Activated T-helper 1 cell treated with Interleukin-2 at 50 U/mL for 16 hours (primary cell): ENCODE data around the gene ANK2.
A peak's percentile ranks its signal among the peaks of the same experiment; 100 is the strongest.

Experiments
- DNase-seq: peaks from one replicate; pipeline ENCODE4 v3.0.0-alpha.2; 2020; ENCODE audit warnings: low read depth

The ANK2 gene

GRCh38 chr4:113347245-113347644 is 297.8 kb downstream of the ANK2 start:
- DNase-seq: no peak

DNA sequence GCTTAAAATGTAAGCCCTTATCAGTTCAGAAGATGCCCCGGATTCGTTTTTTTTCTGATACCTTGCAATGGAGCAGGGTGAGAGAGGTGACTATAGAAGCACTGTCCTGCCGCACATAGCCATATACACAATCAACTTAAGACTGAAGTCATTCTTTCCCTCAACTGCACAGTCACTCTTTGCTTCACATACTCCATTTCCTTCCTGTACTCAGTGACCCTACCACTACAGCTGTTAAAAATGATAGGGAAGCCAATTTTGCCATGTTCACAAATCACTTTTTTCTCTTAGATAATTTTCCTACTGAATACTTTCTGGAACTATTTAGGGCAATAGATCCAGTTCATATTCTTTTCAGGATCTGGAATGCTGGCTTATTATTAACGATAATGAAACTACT is 300.0 kb downstream of the ANK2 start:
- DNase-seq: no peak

- no peak for DNase-seq
Observed at GRCh38 chr4:113350576-113350975, 301.1 kb downstream of the ANK2 start.

DNA sequence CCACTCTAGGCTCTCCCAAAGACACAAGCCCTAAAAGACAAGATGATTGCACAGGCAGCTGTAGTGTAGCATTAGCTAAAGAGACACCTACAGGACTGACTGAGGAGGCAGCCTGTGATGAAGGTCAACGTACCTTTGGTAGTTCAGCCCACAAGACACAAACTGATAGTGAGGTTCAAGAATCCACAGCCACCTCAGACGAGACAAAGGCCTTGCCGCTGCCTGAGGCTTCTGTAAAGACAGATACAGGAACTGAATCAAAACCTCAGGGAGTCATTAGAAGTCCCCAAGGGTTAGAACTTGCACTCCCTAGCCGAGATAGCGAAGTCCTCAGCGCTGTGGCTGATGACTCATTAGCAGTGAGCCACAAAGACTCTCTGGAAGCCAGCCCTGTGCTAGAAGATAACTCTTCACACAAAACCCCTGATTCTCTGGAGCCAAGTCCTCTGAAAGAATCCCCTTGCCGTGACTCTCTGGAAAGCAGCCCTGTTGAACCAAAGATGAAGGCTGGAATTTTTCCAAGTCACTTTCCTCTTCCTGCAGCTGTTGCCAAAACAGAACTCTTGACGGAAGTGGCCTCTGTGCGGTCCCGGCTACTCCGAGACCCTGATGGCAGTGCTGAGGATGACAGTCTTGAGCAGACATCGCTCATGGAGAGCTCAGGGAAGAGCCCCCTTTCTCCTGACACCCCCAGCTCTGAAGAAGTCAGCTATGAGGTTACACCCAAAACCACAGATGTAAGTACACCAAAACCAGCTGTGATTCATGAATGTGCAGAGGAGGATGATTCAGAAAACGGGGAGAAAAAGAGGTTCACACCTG is 306.3 kb downstream of the ANK2 start:
- peak; percentile 40 for DNase-seq

DNA sequence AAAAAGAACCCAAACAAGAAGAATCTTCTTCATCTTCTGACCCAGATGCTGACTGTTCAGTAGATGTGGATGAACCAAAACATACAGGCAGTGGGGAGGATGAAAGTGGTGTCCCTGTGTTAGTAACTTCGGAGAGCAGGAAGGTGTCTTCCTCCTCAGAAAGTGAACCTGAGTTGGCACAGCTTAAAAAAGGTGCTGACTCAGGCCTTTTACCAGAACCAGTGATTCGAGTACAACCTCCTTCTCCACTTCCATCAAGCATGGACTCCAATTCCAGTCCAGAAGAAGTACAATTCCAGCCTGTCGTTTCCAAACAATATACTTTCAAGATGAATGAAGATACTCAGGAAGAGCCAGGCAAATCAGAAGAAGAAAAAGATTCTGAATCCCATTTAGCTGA is 307.0 kb downstream of the ANK2 start:
- no peak for DNase-seq

DNA sequence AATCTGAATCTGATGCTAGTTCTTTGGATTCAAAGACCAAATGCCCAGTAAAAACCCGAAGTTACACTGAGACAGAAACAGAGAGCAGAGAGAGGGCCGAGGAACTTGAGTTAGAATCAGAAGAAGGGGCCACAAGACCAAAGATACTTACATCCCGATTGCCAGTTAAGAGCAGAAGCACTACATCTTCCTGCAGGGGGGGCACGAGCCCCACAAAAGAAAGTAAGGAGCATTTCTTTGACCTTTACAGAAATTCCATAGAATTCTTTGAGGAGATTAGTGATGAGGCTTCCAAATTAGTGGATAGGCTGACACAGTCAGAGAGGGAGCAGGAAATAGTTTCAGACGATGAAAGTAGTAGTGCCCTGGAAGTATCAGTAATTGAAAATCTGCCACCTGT is 309.3 kb downstream of the ANK2 start:
- no peak for DNase-seq

GRCh38 chr4:113365377-113365776 is 315.9 kb downstream of the ANK2 start:
- no peak for DNase-seq

DNA sequence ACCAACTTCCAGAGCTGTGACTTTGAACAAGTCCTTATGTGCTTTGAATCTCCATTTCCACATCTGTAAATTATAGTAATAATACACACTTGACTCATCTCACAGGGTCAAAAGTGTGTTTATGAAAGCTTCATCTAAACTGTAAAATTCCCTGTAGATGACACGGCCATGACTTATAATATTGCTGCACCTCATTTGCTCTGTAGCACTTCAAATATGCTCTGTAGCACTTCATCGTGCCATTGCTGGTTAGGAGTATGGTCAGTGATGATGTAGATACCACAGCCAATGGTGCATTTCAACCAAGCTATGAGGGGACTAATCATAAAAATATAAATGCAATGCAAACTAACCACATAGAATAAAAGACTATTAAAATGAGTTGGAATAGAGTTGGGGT is 318.6 kb downstream of the ANK2 start:
- no peak for DNase-seq

DNA sequence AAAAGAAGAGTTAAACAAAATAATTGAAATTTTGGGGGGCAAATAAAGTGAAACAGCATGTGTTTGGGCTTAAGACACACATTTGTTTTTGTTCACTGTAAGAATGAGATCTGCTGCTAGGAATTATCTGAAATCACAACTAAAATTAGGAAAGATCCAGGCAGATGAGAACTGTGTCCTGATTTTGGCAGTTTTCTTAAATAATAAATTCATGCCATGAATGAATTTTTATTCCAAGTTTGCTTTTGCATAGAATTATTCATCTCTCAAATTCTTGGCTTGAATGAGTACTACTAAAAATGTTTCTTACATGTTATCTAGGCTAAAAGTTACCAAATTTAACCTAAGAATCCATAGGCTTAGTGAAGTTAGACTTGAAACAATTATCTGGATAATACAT is 321.7 kb downstream of the ANK2 start:
- DNase-seq: no peak

- no peak for DNase-seq
Observed at GRCh38 chr4:113375964-113376666, 326.7 kb downstream of the ANK2 start.

- no peak for DNase-seq
Observed at GRCh38 chr4:113378836-113379235, 329.4 kb downstream of the ANK2 start.

- DNase-seq: no peak
Observed at GRCh38 chr4:113382704-113383103, 333.3 kb downstream of the ANK2 start.

DNA sequence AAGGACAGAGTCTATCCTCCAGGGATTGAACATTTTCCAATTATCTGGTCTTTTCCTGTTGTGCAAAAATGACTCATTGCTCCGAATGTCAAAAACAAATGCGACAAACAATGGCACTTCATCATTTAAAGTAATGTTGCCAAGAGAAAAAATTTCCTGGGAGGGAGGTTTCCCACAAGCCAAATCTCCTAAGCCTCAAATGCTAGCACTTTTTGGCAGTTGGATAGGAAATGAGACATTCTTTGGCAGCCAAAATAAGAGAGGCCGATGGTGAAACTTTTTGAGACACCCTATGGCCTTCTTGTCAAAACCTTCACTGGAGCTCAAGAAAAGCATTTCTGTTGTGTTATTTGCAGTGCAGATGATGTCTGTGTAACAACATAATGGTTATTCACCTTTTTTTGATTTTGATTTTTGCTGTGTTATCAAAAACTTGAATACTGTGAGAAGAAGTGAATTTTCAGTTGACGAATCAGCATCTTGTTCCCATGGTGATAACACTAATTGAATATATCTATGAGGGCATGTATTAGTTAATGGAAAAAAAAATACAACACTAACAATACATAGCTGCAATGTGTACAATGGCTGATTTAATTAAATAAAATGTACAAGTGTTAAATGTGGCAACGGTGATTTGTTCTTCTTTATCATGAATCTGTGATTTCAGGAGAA is 333.8 kb downstream of the ANK2 start:
- DNase-seq: no peak

- no peak for DNase-seq
Observed at GRCh38 chr4:113384600-113384999, 335.1 kb downstream of the ANK2 start.

DNA sequence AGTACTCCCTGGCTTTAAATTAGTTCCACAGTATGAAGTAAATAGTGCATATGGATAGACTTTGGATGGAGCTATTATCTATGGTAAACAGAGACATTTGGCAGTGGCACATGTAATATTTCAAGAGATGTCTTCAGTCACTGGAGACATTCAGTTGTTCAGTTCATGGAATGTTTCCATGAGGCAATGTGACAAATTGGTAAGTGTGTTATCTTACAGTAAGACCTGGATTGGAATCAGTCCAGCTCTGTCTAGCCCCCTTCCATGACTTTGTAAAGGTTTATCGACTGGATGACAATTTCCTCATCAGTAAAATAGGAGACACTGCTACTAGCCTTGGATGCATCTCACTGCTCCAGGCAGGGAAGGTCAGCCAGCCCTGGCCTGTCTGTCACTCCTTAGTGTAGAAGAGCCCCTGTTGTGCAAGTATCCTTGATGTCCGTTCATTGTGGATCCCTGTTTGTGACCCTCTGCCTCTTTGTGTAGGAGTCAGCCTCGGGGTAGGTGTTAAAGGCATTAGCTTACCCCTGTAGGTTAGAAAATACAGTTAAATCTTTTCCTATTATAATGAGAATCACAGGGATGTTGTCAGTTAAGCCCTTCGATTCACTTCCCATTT is 335.9 kb downstream of the ANK2 start:
- no peak for DNase-seq

- no peak for DNase-seq
Observed at GRCh38 chr4:113389160-113389559, 339.7 kb downstream of the ANK2 start.

- DNase-seq: no peak
Observed at GRCh38 chr4:113390850-113391249, 341.4 kb downstream of the ANK2 start.

DNA sequence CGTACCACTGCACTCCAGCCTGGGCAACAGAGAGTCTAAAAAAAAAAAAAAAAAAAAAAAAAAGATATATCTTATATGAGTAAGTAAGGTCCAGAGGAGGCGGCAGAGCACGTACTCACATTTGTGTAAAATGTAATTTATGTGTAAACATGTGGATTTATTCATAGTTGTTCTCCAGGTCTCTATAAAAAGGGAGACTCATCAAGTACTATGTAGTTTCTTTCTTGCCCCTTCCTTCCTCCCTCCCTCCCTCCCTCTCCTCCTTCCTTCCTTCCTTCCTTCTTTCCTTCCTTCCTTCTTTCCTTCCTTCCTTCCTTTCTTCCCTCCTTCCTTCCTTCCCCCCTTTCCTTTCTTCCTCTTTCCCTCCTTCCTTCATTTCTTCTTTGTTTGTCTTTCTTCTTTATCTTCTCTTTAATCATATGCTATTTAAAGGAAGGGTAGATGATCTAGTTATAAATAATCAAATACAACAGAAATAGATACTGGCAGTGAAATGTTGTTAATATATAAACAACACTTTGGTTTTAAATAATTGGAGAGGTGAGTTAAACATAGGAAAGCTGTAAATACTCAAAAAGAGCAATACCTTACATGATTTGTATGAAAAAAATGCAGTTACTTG is 344.8 kb downstream of the ANK2 start:
- no peak for DNase-seq

- DNase-seq: peak; percentile 7
Observed at GRCh38 chr4:113394730-113395530, 345.5 kb downstream of the ANK2 start.

GRCh38 chr4:113397114-113397701 is 347.8 kb downstream of the ANK2 start:
- DNase-seq: no peak
